K562 (cell line): ENCODE measurements around the gene AGK. TPM values are rescaled to one million over a fixed set of nuclear protein-coding genes. Genes with fewer than 3 reads are reported as not detected.

Experiments used
- ATAC-seq: fragments of 200-7000 bp; cut with Tn5 transposase; 3 replicates; pipeline ENCODE4 v1.9.1; 2020; ENCODE audit warnings: moderate library complexity
- BruUV-seq: library from RNA; stranded (reverse); fragments of 400-500 nt; replicated peaks from 2 replicates; lab custom pipeline; 2021; lab: Mats Ljungman, UMichigan
- CTCF ChIA-PET: fragments of 300-600 bp; formaldehyde crosslinking; extraction: SDS; loops from one replicate; lab custom pipeline; 2021; ENCODE audit warnings: low intra/inter-chr PET ratio; lab: Yijun Ruan, JAX
- POLR2A ChIA-PET: fragments of 300-600, 350-650 bp; sonication (Branson Sonifier 250); formaldehyde crosslinking; extraction: SDS; loops from one replicate; lab custom pipeline; 2021; ENCODE audit warnings: antibody characterized with exemption, inconsistent platforms; lab: Yijun Ruan, JAX
- DNase-seq, 4 experiments: peaks; one replicate each; pipeline versions ENCODE4 v3.0.0 to v3.0.0-alpha.2; 2011 to 2018; ENCODE audit warnings: low spot score in 3 of 4, mixed read lengths in 3 of 4; ENCODE audit errors: extremely low read depth in 1 of 4
- FAIRE-seq: peaks from 2 replicates; lab custom pipeline; 2011; peaks lifted over from hg19 to GRCh38; lab: Jason Lieb, UNC
- H2AFZ ChIP-seq: 2 replicates; pipeline ENCODE4 v1.6.0; 2011; ENCODE audit warnings: low read depth, low read length, control low read depth, inconsistent platforms
- H3K27ac ChIP-seq: fragments of 200-600 bp; 3 replicates; pipeline ENCODE4 v1.8.0; 2011; ENCODE audit warnings: low read depth, mild to moderate bottlenecking, control low read depth, inconsistent platforms, low read length, moderate library complexity, mixed read lengths; ENCODE audit errors: extremely low read depth
- H3K27me3 ChIP-seq, 2 experiments: fragments of 300-600 bp in 1 of 2; 2 replicates in 1 of 2; 3 replicates in 1 of 2; pipeline versions ENCODE4 v1.6.0 to v1.8.0; 2011; ENCODE audit warnings: inconsistent platforms in 2 of 2, low read length in 2 of 2, mild to moderate bottlenecking in 1 of 2, mixed read lengths in 1 of 2, moderate library complexity in 1 of 2; ENCODE audit not compliant: control insufficient read depth in 2 of 2, insufficient read depth in 2 of 2
- H3K36me3 ChIP-seq: fragments of 300-600 bp; 3 replicates; pipeline ENCODE4 v1.8.0; 2011; ENCODE audit warnings: mild to moderate bottlenecking, low read length, inconsistent platforms; ENCODE audit not compliant: control insufficient read depth, insufficient read depth
- H3K4me1 ChIP-seq, 2 experiments: fragments of 200-600 bp in 1 of 2; replicated peaks in 1 of 2; 2 replicates in 1 of 2; 3 replicates in 1 of 2; pipeline versions ENCODE4 v1.5.1 to v1.8.0; 2011; ENCODE audit warnings: inconsistent platforms in 2 of 2, low read length in 2 of 2, mild to moderate bottlenecking in 1 of 2, mixed read lengths in 1 of 2, moderate library complexity in 1 of 2; ENCODE audit not compliant: control insufficient read depth in 2 of 2, insufficient read depth in 2 of 2
- H3K4me2 ChIP-seq: 2 replicates; pipeline ENCODE4 v1.6.1; 2011; ENCODE audit warnings: low read length, control low read depth, inconsistent platforms, mixed read lengths; ENCODE audit not compliant: insufficient read depth
- H3K4me3 ChIP-seq: fragments of 200-600 bp; sonication (generic), shearing (Covaris generic); 2 replicates; pipeline ENCODE4 v1.5.1; 2016; ENCODE audit warnings: control low read depth, inconsistent platforms
- H3K79me2 ChIP-seq: fragments of 200-600 bp; 3 replicates; pipeline ENCODE4 v1.8.0; 2011; ENCODE audit warnings: low read length, inconsistent platforms; ENCODE audit not compliant: control insufficient read depth, insufficient read depth
- H3K9ac ChIP-seq, 2 experiments: 2 replicates each; pipeline versions ENCODE4 v1.6.0 to v1.6.1; 2011; ENCODE audit warnings: low read depth in 2 of 2, low read length in 2 of 2, control low read depth in 1 of 2, inconsistent platforms in 1 of 2, mild to moderate bottlenecking in 1 of 2, mixed read lengths in 1 of 2; ENCODE audit not compliant: insufficient read depth in 1 of 2
- H3K9me1 ChIP-seq: one replicate; pipeline ENCODE4 v1.6.0; 2011; ENCODE audit warnings: inconsistent platforms, mild to moderate bottlenecking, low read length, moderate library complexity; ENCODE audit not compliant: control insufficient read depth, insufficient read depth
- H3K9me3 ChIP-seq: replicated peaks from 2 replicates; pipeline ENCODE4 v1.5.1; 2011; ENCODE audit warnings: low read depth, low read length, inconsistent platforms; ENCODE audit not compliant: control insufficient read depth, insufficient read depth
- H4K20me1 ChIP-seq: replicated peaks from 2 replicates; pipeline ENCODE4 v1.6.1; 2011; ENCODE audit warnings: low read length, inconsistent platforms, mixed read lengths; ENCODE audit not compliant: control insufficient read depth, insufficient read depth
- NR3C1 ChIP-seq: sonication (generic); formaldehyde crosslinking; IDR thresholded peaks from 2 replicates; pipeline ENCODE4 v1.8.1; 2022; ENCODE audit warnings: missing genetic modification reagents
- PBX2 ChIP-seq, 2 experiments: IDR thresholded peaks in 1 of 2; conservative IDR thresholded peaks in 1 of 2; 2 replicates each; pipeline ENCODE4 v1.6.1; 2016; ENCODE audit warnings: low read depth in 2 of 2, mild to moderate bottlenecking in 1 of 2, missing compliant biosample characterization in 1 of 2, missing genetic modification characterization in 1 of 2, moderate library complexity in 1 of 2
- XRCC5 ChIP-seq: fragments of 200-400 bp; formaldehyde crosslinking; IDR thresholded peaks from 2 replicates; pipeline ENCODE4 v1.6.1; 2017; ENCODE audit warnings: low read depth, mild to moderate bottlenecking, low read length
- WGBS: fragments of 100-300 bp; shearing (Covaris generic); methylation state at CpG from one replicate; pipeline ENCODE4 v1.1.6; 2016; ENCODE audit warnings: low coverage, mixed read lengths; ENCODE audit not compliant: insufficient coverage; ENCODE audit errors: missing lambda C conversion rate; 5-methylcytosine and 5-hydroxymethylcytosine counted together
- in situ Hi-C: fragments of 300-500 bp; cut with MboI; formaldehyde crosslinking; loops from 4 replicates; pipeline ENCODE4 v1.15.0; 2018; ENCODE audit warnings: inconsistent platforms, mixed read lengths
- intact Hi-C: fragments of 100-400 bp; cut with micrococcal nuclease; formaldehyde crosslinking; loops from 2 replicates; pipeline ENCODE4 v1.14.2; 2022
- polyA plus RNA-seq, 8 experiments: library from polyadenylated mRNA; depleted of rRNA in 4 of 8; stranded (reverse) in 5 of 8; unstranded in 3 of 8; fragments of >200 nt; fragmentation: Nextera tagmentation in 2 of 8; fragmentation: Illumina TruSeq in 1 of 8; extraction: Ambion mirVana in 2 of 8; extraction: Trizol in 1 of 8; gene quantifications; 2 replicates each; pipeline versions ENCODE4 v1.2.1 to v1.2.3, GENCODE V29; 2011 to 2014; ENCODE audit warnings: inconsistent platforms in 1 of 8, missing spikeins in 1 of 8
- total RNA-seq, 7 experiments: library from RNA; depleted of rRNA in 6 of 7; stranded (reverse); fragments of >200 nt in 6 of 7; fragmentation: Illumina TruSeq in 2 of 7; extraction: Trizol in 2 of 7; gene quantifications; 2 replicates each; pipeline versions ENCODE4 v1.2.1 to v1.2.3, GENCODE V29; 2011 to 2021; ENCODE audit warnings: low replicate concordance in 1 of 7

AGK gene
- total and polyA plus RNA-seq, 9 of the 15 experiments (the other 6 are each of a cell fraction or from before 2014, with no cell fraction given): 50.7 to 128 (median 71.8) TPM

- TF ChIP-seq XRCC5: 0 out of 2 replicates have a peak, but pooled peaks have one; percentile 29
- TF ChIP-seq, all 486 proteins: peak for 6
Measured at GRCh38 chr7:141674702-141675101, 123.5 kb downstream of the AGK start (continued).

DNA sequence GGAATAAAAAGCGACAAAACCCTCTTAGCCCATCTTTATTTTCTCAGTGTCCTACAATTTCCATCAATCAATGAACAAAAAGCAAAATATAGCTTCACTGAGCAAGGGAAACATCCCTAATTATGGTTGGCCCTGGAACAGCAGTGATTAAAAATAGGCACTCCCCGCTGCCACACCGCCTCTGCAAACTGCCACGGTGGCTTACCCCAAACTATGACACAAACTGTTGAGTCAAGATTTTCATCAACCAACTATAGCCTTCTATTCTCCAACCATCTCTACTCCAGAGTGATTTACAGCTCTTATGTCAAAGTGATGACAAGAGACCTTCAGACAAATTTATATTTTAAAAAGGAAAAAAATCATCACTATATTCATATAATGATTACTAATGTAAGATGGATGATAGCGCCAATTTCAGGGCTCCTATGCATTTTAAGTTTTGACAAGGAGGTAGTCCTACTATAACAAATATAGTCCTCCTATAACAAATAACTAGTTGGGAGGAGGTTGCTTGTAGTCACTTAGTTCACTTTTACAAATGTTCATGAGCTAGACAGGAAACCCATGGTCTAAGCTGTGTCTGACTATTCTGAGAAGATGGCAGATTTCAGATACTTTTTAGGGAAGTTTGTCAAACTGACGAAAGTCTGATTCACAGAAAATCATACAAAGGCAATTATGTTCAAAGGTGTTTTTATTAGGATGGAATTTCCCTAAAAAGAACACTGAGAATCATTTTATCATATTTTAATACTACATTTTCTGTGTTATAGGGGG, 124.4 kb downstream of the AGK start:
- intact Hi-C loops: loop anchor here (2.0 kb wide), 1 partner anchor 21 kb away; no protein-coding TSS in a partner anchor
- no TSS peak for BruUV-seq
- Histone ChIP-seq H3K9me1 (no peaks in the 10 kb centered on the region), H3K36me3 (no peaks in the 10 kb centered on the region), H3K27ac (no peak overlapping the region), H3K4me1 (peaks cover 0 to 3% of the 10 kb centered on the region in 2 experiments; a peak in 1 of 5 replicates), H3K9ac (no peak overlapping the region), H3K9me3 (no peaks in the 10 kb centered on the region), H3K4me3 (no peak overlapping the region), H2AFZ (no peak overlapping the region), H3K4me2 (no peak overlapping the region), H3K79me2 (no peaks in the 10 kb centered on the region), H3K27me3 (peaks cover 11 to 28% of the 10 kb centered on the region in 2 experiments), H4K20me1 (no peaks in the 10 kb centered on the region)
- WGBS: under 1% methylated on average over 6 of the region's 6 CpGs
- DNase-seq (no peak), ATAC-seq (no peak), FAIRE-seq (no peak)
- in situ Hi-C loops: no loop called here
- TF ChIP-seq NR3C1 (CRISPR knock-in tag) (no peak), PBX2 (CRISPR knock-in tag; IDR thresholded peaks at IDR 0.05; ENCODE audit: low read depth) (no peak), PBX2 (tag; conservative IDR thresholded peaks at IDR 0.05; ENCODE audit: low read depth) (0 out of 2 replicates have a peak, but pooled peaks have one; percentile 8)
- ChIA-PET POLR2A (no interaction called here), CTCF (no interaction called here)
